Measurements from ENCODE around the gene KBTBD12. TPM values are rescaled to one million over a fixed set of nuclear protein-coding genes. Genes with fewer than 3 reads are reported as not detected.
A peak's percentile ranks its signal among the peaks of the same experiment; 100 is the strongest.

KBTBD12 gene
- total RNA-seq, 1 experiment from 2014 or later: not detected

- peak; percentile 35 for TF ChIP-seq YY1 (IDR thresholded peaks at IDR 0.05; ENCODE audit: extremely low read depth, insufficient replicate concordance, low read depth, low read length)
- peak; percentile 61 to 68 (median 65); a peak in 5 of 6 replicates for TF ChIP-seq CTCF (IDR thresholded peaks at IDR 0.05 in 2 of 3, conservative IDR thresholded peaks at IDR 0.05 in 1 of 3; ENCODE audit: borderline replicate concordance in 1 of 3, insufficient read depth in 1 of 3, low read depth in 2 of 3, low read length in 2 of 3)
- TF ChIP-seq FOSL1 (IDR thresholded peaks at IDR 0.05; ENCODE audit: low read depth): no peak
- TF ChIP-seq JUND (IDR thresholded peaks at IDR 0.05): no peak
- 0 out of 2 replicates have a peak, but pooled peaks have one; percentile 13 for TF ChIP-seq ELF1 (IDR thresholded peaks at IDR 0.05; ENCODE audit: borderline replicate concordance, low read depth)
- no peak for TF ChIP-seq EGR1 (IDR thresholded peaks at IDR 0.05; ENCODE audit: low read depth)
- TF ChIP-seq ATF3 (IDR thresholded peaks at IDR 0.05): no peak
- TF ChIP-seq EZH2phosphoT487 (IDR thresholded peaks at IDR 0.05; ENCODE audit: borderline replicate concordance): no peak
- TF ChIP-seq ZFX (IDR thresholded peaks at IDR 0.05): no peak
- TF ChIP-seq POLR2AphosphoS5 (IDR thresholded peaks at IDR 0.05; ENCODE audit: low read depth, low read length): no peak
- no peak for TF ChIP-seq TCF7L2 (IDR thresholded peaks at IDR 0.05; ENCODE audit: borderline replicate concordance, extremely low read depth, insufficient read depth, insufficient read length)
Observed at GRCh38 chr3:128011140-128011539, 96.1 kb downstream of the KBTBD12 start (continued).

- H3K79me2 ChIP-seq (ENCODE audit: insufficient read depth, low read length): no peaks in the 10 kb centered on the region
- no peak for ATAC-seq
- no peak for DNase-seq (ENCODE audit: low read depth, low spot score)
- H4K20me1 ChIP-seq (ENCODE audit: insufficient read depth): no peaks in the 10 kb centered on the region
- H3K27me3 ChIP-seq (ENCODE audit: insufficient read depth, low read length): no peaks in the 10 kb centered on the region
- H3K4me3 ChIP-seq (replicated peaks in 1 of 2; ENCODE audit: low read depth in 1 of 2, low read length in 2 of 2): no peak overlapping the region
- CTCF ChIA-PET: no interaction called here
- H3K4me1 ChIP-seq (ENCODE audit: control insufficient read depth in 1 of 2, insufficient read depth in 2 of 2, low read length in 2 of 2): peaks cover 4 to 9% of the 10 kb centered on the region in 2 experiments; a peak in 3 of 4 replicates
- H3K9me2 ChIP-seq (ENCODE audit: insufficient read depth): no peaks in the 10 kb centered on the region
- intact Hi-C loops (cut with micrococcal nuclease): no loop called here
- H3K9me3 ChIP-seq (ENCODE audit: control insufficient read depth in 1 of 2, insufficient read depth in 1 of 2, low read depth in 1 of 2, low read length in 2 of 2): peaks cover 0 to 5% of the 10 kb centered on the region in 2 experiments; a peak in 1 of 4 replicates
- H2AFZ ChIP-seq (ENCODE audit: low read depth, low read length, poor library complexity, severe bottlenecking): no peak overlapping the region
- RAD21 ChIA-PET (ENCODE audit: low non-redundant PET in 1 of 2, low total read pairs in 2 of 2, uncharacterized antibody in 2 of 2, unreplicated experiment in 2 of 2): no interaction called here
- H3K9ac ChIP-seq (ENCODE audit: low read length): no peak overlapping the region
- H3K27ac ChIP-seq (ENCODE audit: low read depth, low read length): no peak overlapping the region; the same call in 1 of the 2 replicates
- TF ChIP-seq MAX (IDR thresholded peaks at IDR 0.05) (peak; percentile 22; the same call in 1 of the 2 replicates), EGR1 (IDR thresholded peaks at IDR 0.05; ENCODE audit: low read depth) (no peak), ELF1 (IDR thresholded peaks at IDR 0.05; ENCODE audit: borderline replicate concordance, low read depth) (no peak), FOSL1 (IDR thresholded peaks at IDR 0.05; ENCODE audit: low read depth) (no peak), ZFX (IDR thresholded peaks at IDR 0.05) (no peak)
- no peak overlapping the region for H3K4me2 ChIP-seq (ENCODE audit: low read length)
- POLR2A ChIA-PET: no interaction called here
- no TSS peak for BruUV-seq (replicated peaks)
- no peaks in the 10 kb centered on the region for H3K36me3 ChIP-seq (ENCODE audit: control insufficient read depth in 1 of 2, insufficient read depth in 2 of 2, low read length in 2 of 2)
Observed at GRCh38 chr3:128012050-128012449, 97.0 kb downstream of the KBTBD12 start.

Measured in HCT116 (cell line).